ENCODE results near the gene NISCH. TPM values are rescaled to one million over a fixed set of nuclear protein-coding genes. Genes with fewer than 3 reads are reported as not detected.

NISCH gene
- total and polyA plus RNA-seq, 2 of the 8 experiments (the other 6 are each of a cell fraction or from before 2014, with no cell fraction given), result 71.2 to 71.9 TPM

DNA sequence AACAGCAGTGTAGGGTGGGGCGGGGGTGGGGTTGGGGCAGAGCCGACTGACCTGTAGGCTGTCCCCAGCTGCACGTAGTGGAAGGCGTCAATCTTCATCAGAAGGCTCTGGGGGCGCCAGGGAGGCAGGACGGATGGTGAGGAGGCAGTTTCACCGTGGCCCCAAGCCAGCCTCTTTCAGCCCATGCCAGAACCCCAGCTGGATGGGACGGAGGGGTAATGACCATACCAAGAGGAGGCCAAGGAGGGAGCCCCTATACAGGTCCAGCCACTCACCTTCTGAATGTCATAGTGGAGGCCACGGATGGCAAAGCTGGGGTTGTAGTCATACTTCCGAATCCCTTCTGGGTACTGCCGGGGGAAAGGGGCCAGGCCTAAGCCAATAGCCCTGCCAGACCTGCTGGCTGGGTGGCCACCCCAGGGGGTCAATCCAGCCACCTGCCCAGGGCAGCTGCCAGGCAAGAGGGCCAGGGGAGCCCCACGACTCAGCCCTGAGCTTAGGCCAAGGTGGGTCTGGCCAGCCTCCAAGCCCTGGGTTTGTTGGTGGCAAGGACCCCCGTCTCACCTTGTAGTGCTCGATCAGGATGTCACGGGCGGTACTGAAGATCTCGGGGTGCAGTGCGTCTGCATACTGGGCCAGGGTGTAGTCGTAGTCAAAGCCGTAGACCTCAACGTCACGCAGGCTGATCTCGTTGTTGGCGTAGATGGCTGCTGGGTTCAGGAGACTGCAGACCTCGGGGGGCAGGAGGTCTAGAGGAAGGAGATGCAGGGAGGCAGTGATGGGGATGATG is 73.4 kb downstream of the NISCH start:
- no peak overlapping the region for H3K4me3 ChIP-seq (ENCODE audit: extremely low read depth in 1 of 4, insufficient read depth in 2 of 4, low read depth in 3 of 4, low read length in 4 of 4)
- TF ChIP-seq SP1 (IDR thresholded peaks at IDR 0.05; ENCODE audit: low read depth, low read length) (no peak), GTF2F1 (IDR thresholded peaks at IDR 0.05; ENCODE audit: borderline replicate concordance, low read depth, low read length) (no peak), POLR2AphosphoS5 (IDR thresholded peaks at IDR 0.05; ENCODE audit: low read depth, low read length) (no peak; the same call in 1 of the 2 replicates), KDM5A (IDR thresholded peaks at IDR 0.05; ENCODE audit: low read length) (no peak), SUZ12 (IDR thresholded peaks at IDR 0.05; ENCODE audit: low read length) (no peak), SIX5 (IDR thresholded peaks at IDR 0.05; ENCODE audit: low read depth, low read length) (no peak), CHD1 (IDR thresholded peaks at IDR 0.05; ENCODE audit: low read depth, low read length) (no peak), CBX8 (IDR thresholded peaks at IDR 0.05; ENCODE audit: borderline replicate concordance, low read depth, low read length) (no peak), SP2 (IDR thresholded peaks at IDR 0.05; ENCODE audit: low read length) (no peak)
- TF ChIP-seq, protein P1, sequence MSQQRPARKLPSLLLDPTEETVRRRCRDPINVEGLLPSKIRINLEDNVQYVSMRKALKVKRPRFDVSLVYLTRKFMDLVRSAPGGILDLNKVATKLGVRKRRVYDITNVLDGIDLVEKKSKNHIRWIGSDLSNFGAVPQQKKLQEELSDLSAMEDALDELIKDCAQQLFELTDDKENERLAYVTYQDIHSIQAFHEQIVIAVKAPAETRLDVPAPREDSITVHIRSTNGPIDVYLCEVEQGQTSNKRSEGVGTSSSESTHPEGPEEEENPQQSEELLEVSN (IDR thresholded peaks at IDR 0.05), result no peak

More for the DNA sequence above, 73.4 kb downstream of the NISCH start:
- no peak for FAIRE-seq
- Histone ChIP-seq H3K4ac (replicated peaks; ENCODE audit: insufficient read length, low read depth, low read length) (no peak overlapping the region), H2BK15ac (ENCODE audit: low read length) (no peak overlapping the region), H4K20me1 (replicated peaks in 1 of 2; ENCODE audit: control insufficient read depth in 1 of 2, insufficient read depth in 2 of 2, low read length in 2 of 2) (peaks cover 17 to 48% of the 10 kb centered on the region in 2 experiments), H2BK12ac (ENCODE audit: low read depth, low read length) (no peak overlapping the region), H3K18ac (ENCODE audit: extremely low read depth, low read length) (no peak overlapping the region), H2BK5ac (ENCODE audit: low read depth, low read length) (no peak overlapping the region; the same call in 1 of the 2 replicates), H3K9me3 (ENCODE audit: insufficient read depth in 2 of 2, low read depth in 1 of 2, low read length in 1 of 2) (no peaks in the 10 kb centered on the region), H2AK5ac (ENCODE audit: low read depth, low read length) (no peak overlapping the region), H3K4me2 (ENCODE audit: insufficient read depth in 1 of 2, low read depth in 2 of 2, low read length in 2 of 2) (no peak overlapping the region), H3K79me1 (ENCODE audit: low read depth, low read length) (peaks cover 33% of the 10 kb centered on the region), H3K14ac (ENCODE audit: insufficient read length) (no peak overlapping the region), H3K4me1 (replicated peaks in 1 of 4; ENCODE audit: control insufficient read depth in 3 of 4, insufficient read depth in 4 of 4, low read length in 3 of 4) (peaks cover 0 to 9% (median 5%) of the 10 kb centered on the region in 4 experiments; a peak in 6 of 7 replicates), H3K79me2 (ENCODE audit: control insufficient read depth in 1 of 2, insufficient read depth in 2 of 2, low read length in 2 of 2) (peaks cover 0 to 36% of the 10 kb centered on the region in 2 experiments; a peak in 2 of 4 replicates), H2AFZ (ENCODE audit: low read length) (no peak overlapping the region), H3K9ac (replicated peaks in 1 of 4; ENCODE audit: extremely low read depth in 1 of 4, low read depth in 3 of 4, low read length in 3 of 4) (peak overlapping the region in 2 of 4 experiments; percentile 8 to 16; a peak in 1 of 7 replicates), H4K8ac (ENCODE audit: extremely low read depth, insufficient read depth, low read length) (no peak overlapping the region), H3K36me3 (ENCODE audit: control insufficient read depth in 2 of 4, insufficient read depth in 4 of 4, low read length in 3 of 4) (peaks cover 27 to 60% (median 41%) of the 10 kb centered on the region in 4 experiments), H2BK120ac (replicated peaks; ENCODE audit: low read depth, low read length) (no peak overlapping the region), H3K27me3 (replicated peaks in 1 of 4; ENCODE audit: control insufficient read depth in 3 of 4, extremely low read depth in 1 of 4, insufficient read depth in 3 of 4, low read length in 3 of 4) (no peaks in the 10 kb centered on the region), H3K27ac (ENCODE audit: low read depth, low read length) (no peak overlapping the region), H4K91ac (replicated peaks; ENCODE audit: insufficient read length, low read length) (no peak overlapping the region), H3K56ac (replicated peaks; ENCODE audit: insufficient read length, low read depth, low read length) (no peak overlapping the region), H2BK20ac (ENCODE audit: low read length) (no peak overlapping the region), H3K23ac (ENCODE audit: insufficient read length) (no peak overlapping the region), H4K5ac (ENCODE audit: insufficient read length, low read depth, low read length) (no peak overlapping the region), H3K23me2 (ENCODE audit: low read depth, low read length) (peaks cover 7% of the 10 kb centered on the region; the same call in 1 of the 2 replicates)
- WGBS, 2 experiments (ENCODE audit: extremely low coverage in 1 of 2, insufficient coverage in 1 of 2, insufficient read length in 1 of 2, insufficient replicate concordance in 2 of 2, low coverage in 1 of 2, low lambda C conversion rate in 2 of 2, missing lambda C conversion rate in 1 of 2), result 88% methylated on average over 23 of the region's 25 CpGs; no CpG with 5 or more reads in 1 of the 2 experiments
- no peak for DNase-seq (ENCODE audit: low read depth in 1 of 2, low spot score in 2 of 2)
- POLR2A ChIA-PET (ENCODE audit: partially characterized antibody), result interaction anchor here (1.0 to 1.8 kb wide), 4 partner anchors 10 to 39 kb away, joined by 3 to 9 read pairs (median 3); no protein-coding TSS in a partner anchor
- CTCF ChIA-PET (ENCODE audit: partially characterized antibody), result interaction anchor here (0.7 to 2.2 kb wide), 7 partner anchors 16 to 81 kb away, joined by 3 to 5 read pairs (median 3); no protein-coding TSS in a partner anchor

Measured in H1 (cell line).